Measurements from ENCODE around the gene PCTP.

Gene PCTP

GRCh38 chr17:55727920-55728319 lies 22.9 kb upstream of the PCTP start:
- DNase-seq = no peak

DNA sequence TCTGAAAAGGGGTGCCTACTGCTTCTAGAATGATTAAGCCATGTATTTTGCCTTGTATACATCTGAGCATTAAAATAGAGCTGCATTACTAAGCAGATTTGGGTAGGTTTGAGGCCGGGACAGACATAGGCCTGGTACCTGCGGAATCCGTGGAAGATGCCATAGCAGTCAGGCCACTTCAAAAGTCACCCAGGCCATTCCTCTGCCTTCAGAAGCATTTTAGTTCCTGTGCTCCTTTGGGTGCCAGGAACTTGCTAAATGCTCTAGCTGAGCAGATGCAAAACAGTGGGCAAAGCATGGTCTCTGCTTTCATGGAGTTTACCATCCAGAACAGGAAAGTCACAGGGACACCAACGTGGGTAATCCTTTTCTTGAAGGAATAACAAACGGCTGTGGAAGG lies 22.5 kb upstream of the PCTP start:
- DNase-seq = no peak

DNA sequence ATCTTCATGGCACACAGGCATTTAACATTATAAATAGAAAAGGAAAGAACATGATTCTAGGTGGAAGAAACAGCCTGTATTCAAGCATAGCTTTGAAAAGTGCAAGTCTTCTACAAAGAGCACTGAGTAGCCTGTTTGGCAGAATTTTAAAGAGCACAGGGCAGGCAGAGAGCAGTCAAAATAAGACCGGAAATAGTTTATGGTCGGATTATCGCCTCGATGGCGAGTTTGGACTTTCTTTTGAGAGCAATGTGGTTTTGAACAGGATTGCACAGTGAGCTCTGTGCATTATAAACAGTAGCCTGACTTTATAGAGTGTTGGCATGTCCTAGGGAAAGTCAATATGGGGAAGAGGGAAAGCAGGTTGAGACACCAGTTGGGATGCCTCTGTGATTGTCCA lies 22.0 kb upstream of the PCTP start:
- DNase-seq = no peak

GRCh38 chr17:55729484-55729883 lies 21.4 kb upstream of the PCTP start:
- DNase-seq = no peak

GRCh38 chr17:55730380-55730779 lies 20.5 kb upstream of the PCTP start:
- no peak for DNase-seq

DNA sequence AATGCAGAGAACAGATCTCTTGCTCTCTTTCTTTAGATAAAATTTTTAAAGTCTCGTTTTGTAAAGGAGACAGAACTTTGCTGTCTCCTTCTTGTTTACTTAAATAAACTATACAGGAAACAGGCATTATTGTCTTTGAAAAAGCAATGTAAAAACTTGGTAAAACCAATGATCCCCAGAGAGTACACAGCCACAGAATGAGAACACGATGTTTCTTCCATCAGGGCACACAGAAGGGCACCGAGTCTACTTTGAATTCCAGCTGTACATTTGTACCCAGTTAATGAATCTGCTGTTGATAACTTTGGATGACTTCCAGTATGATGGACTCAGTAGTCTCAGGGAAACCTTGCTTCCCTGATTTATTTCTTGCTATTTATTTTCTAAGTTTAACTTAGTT lies 20.0 kb upstream of the PCTP start:
- no peak for DNase-seq

DNA sequence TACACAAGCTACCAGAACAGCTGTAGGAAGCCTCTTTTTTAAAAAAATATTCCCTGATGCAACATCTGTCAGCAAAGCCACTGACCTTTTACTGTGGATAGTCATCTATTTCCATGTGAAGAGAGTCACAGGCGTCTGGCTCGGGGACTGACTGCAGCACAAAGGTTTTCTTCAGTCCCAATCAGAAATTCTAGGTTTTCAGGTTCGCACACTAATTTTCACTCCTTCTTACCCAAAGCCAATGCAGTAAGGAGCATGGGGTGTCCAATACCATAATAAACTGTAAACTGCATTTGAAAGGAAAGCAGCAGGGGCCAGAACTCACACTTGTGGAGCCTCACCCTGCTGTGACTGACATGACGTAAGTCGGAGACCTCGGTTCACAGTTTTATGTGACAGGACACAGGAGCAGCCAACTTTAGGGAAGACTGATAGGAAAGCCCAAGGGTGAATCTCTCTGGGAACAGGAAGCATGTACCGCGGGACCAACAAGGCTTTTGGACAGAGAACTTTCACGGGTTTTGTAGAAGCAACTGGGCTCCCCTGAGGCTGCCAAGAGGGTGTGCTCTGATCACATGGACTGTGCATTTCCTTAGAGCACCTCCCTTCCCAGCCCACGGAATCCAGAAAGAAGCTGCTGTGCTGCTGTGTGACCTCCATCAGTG lies 19.1 kb upstream of the PCTP start:
- DNase-seq = no peak

DNA sequence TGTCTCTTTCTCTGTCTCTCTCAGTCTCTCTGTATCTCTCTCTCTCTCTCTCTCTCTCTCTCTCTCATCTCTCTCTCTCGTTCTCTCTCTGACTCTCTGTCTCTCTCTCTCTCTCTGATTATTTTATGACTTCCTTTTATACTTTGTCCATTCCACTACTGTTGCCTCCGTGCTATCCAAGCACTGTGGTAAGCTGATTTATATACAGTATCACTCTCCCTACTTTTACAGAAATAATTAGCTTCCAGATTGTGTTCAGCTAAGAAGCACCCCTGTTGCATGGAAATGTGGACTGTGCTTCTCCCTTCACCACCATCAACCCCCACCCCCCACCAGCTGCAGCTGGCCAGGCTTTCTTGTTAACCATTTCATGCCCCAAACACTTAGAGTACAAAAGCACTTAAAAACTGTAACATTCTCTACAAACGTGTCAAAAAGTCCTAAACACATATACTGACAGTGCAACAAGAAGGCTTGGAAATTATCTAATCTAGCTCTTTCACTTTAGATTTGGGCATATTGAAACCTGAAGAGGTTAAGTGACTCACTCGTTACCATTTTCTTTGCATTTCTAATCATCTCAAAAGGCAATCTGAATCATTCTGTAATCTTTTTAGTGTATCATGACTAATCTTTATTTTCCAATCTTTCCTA lies 16.6 kb upstream of the PCTP start:
- peak; percentile 20 for DNase-seq

DNA sequence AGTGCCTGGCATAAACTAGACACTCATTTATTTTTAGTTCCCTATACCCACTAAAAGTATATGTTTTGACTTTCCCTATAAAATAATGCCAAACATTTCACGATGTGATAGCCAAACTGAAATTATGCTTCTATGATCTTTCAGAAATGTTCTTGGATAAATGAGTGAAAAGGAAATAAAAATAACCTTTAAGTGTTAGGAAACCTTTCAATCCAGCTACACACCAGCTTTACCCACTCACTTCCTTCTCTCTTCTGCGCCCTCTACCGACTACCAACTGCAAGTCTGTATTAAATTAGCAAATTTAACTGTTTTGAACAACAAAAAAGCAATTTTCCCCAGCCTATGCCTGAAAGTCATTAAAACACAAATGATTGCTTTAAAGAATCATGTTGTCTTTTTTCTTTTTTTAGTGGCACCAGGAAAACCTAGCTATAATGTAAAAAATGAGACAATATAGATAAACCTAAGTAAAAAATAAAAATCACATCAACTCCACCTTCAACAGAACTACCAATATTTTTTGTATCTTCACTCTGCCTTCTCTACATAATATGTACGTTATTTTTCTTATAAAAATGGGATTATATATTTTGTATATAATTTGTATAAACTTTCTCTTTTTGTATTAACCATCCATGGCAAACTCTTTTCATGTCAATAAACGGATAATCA lies 15.0 kb upstream of the PCTP start:
- peak; percentile 63 for DNase-seq

DNA sequence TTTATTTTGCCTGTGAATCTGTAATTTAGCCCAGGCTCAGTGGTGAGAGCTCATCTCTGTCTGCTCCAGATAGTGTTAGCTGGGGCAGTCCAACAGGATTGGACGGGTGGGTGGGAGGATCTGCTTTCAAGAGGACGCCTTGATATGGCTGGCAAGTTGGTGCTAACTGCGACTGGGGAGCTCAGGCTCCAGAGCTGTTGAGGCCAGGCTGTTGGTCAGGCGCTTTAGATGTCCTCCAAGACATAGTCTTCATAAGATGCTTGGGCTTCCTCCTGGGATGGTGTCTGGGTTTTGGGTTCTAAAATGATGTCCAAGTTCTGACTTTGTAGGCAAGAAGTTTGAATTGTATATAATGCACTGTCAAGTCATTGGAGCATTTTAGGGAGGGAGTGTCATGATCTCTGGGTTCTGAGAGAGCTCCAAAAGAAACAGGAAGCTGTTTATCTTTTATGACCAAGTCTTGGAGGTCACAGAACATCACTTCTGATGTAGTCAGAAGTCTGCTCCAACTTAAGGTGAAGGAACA lies 12.8 kb upstream of the PCTP start:
- peak; percentile 7 for DNase-seq

- DNase-seq = no peak
Observed at GRCh38 chr17:55740511-55741355, 10.1 kb upstream of the PCTP start.

- no peak for DNase-seq
Observed at GRCh38 chr17:55741356-55741700, 9.5 kb upstream of the PCTP start.

DNA sequence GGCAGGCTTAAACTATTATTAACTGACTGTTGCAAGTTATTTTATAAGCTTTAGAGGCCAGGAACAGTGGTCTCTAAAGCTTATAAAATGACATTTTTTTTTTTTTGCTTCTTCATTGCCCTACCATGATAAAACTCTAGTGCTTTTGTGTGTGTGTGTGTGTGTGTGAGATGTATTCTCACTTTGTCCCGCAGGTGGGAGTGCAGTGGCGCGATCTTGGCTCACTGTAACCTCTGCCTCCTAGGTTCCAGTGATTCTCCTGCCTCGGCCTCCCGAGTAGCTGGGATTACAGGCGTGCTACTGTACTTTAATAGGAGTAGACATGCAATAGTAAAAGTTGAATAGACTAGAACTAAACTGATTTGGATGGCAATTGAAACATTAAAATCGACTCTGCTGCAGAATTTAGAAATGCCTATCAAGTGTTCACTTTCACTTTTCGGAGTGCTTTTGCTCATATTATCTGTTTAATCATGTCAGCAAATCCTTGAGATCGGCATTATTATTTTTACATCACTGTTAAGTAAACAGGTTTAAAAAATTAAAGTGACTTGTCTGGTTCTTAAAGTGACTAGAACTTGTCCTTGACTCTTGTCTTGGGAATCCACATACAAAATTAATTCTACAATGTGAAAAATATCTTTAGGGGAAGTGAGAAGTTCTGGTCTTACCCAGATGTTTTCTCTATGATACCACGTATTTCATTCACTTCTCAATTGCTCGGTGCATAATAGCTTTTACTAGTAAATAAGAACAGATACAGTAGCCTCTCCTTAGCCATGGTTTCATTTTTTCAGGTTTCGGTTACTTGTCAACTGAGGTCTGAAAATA lies 8.4 kb upstream of the PCTP start:
- DNase-seq = peak; percentile 6

DNA sequence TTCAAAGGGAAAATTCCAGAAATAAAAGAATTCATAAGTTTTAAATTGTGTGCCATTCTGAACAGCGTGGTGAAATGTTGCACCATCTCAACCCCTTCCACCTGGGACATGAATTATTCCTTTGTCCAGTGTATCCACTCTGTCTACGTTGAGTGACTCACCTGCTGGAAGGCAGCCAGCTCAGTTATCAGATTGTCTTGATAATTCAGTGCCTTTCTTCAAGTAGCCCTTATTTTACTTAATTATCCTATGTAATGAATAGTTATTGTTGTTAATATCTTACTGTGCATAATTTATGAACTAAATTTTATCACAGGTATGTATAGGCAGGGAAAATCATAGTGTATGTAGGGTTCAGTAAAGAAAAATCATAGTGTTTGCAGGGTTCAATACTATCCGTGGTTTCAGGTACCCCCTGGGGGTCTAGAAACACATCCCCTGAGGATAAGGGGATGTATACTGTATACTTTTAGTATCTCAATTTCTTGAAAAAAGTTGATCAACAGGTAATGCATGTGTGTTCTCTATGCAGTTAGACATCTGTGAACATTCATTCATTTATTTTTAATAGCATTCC lies 7.7 kb upstream of the PCTP start:
- no peak for DNase-seq

- DNase-seq = no peak
Observed at GRCh38 chr17:55745258-55745657, 5.6 kb upstream of the PCTP start.

DNA sequence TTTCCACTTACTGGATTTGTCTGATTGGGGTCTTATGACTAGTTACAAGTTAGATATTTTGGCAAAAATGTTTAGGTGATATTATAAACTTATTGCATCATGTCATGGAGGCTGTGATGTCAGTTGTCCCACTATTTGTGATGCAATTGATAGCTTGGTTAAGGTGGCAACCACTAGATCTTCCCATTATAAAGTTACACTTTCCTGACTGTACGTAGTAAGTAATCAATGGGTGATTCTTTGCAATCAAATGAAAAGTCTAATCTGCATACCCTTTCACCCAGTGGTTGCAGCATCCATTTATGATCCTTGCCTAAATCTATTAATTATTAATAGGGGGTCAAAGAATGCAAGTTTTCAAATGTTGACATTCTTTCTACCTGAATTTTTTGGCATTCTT lies 4.4 kb upstream of the PCTP start:
- no peak for DNase-seq

GRCh38 chr17:55747209-55747608 lies 3.6 kb upstream of the PCTP start:
- no peak for DNase-seq

- DNase-seq = no peak
Observed at GRCh38 chr17:55748841-55749240, 2.0 kb upstream of the PCTP start.

GRCh38 chr17:55749985-55750384 lies 866 bp upstream of the PCTP start:
- DNase-seq = no peak

DNA sequence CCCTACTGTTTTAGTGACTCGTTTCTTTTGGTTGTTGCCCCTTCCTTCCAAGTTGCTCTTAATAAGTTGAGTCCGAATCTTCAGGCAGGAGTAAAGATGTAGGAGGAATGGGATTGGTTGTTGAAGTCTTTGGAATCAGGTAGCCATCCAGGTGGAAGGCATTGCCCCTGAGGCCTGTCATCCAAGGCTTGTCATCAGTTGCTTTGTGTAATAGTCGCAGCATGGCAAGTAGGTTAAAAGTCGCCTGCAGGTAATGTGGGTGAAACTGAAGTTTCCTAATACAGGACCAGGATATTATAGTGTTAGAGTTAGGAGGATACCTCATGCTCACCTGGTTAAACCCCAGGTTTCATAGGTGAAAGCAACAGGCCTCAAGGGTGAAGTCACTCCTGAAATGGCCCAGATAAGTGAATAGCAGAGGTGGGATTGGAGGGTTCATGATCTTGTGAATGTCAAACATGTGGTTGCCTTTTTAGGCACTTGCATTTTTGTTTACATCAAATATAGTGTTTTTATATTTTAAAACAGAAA lies 934 bp downstream of the PCTP start:
- no peak for DNase-seq

GRCh38 chr17:55756689-55757088 lies 5.8 kb downstream of the PCTP start:
- DNase-seq = no peak

GRCh38 chr17:55757659-55758058 lies 6.8 kb downstream of the PCTP start:
- DNase-seq = no peak

Measured in NCI-H82 (cell line).